HCT116 (cell line): Measurements from ENCODE around the gene MYBPH. TPM values are rescaled to one million over a fixed set of nuclear protein-coding genes. Genes with fewer than 3 reads are reported as not detected.

Source experiments
- ATAC-seq: fragments of 200-7000 bp; cut with Tn5 transposase; 2 replicates; pipeline ENCODE4 v1.9.1; 2020; ENCODE audit warnings: mild to moderate bottlenecking, moderate library complexity
- BruUV-seq: library from RNA; stranded (reverse); fragments of 400-500 nt; replicated peaks from 2 replicates; lab custom pipeline; 2021; lab: Mats Ljungman, UMichigan
- CTCF ChIA-PET: fragments of 300-600 bp; sonication (Branson Sonifier 250); formaldehyde crosslinking; loops from one replicate; lab custom pipeline; 2021; ENCODE audit warnings: antibody characterized with exemption; lab: Charles Lee
- POLR2A ChIA-PET: fragments of 300-600, 350-600 bp; sonication (Branson Sonifier 250); formaldehyde crosslinking; loops from one replicate; lab custom pipeline; 2021; ENCODE audit warnings: antibody characterized with exemption; lab: Charles Lee
- RAD21 ChIA-PET, 2 experiments: fragments of 300-600 bp; sonication (Branson Sonifier 250); formaldehyde crosslinking; loops; one replicate each; lab custom pipeline; 2023; ENCODE audit warnings: low total read pairs in 2 of 2; ENCODE audit not compliant: uncharacterized antibody in 2 of 2, unreplicated experiment in 2 of 2, low non-redundant PET in 1 of 2; lab: Charles Lee
- DNase-seq: peaks from one replicate; pipeline ENCODE4 v3.0.0-alpha.2; 2010; ENCODE audit warnings: low read depth, low spot score
- H2AFZ ChIP-seq: fragments of 200-600 bp; shearing (Covaris generic), sonication (generic); 2 replicates; pipeline ENCODE4 v1.6.1; 2017; ENCODE audit warnings: low read depth, mixed run types, mixed read lengths, antibody characterized with exemption, low read length; ENCODE audit not compliant: poor library complexity, severe bottlenecking
- H3K27ac ChIP-seq: 2 replicates; pipeline ENCODE4 v1.5.1; 2012; ENCODE audit warnings: low read depth, low read length
- H3K27me3 ChIP-seq: fragments of 200-600 bp; sonication (generic); 2 replicates; pipeline ENCODE4 v1.6.1; 2016; ENCODE audit warnings: mixed run types, low read length, mixed read lengths; ENCODE audit not compliant: insufficient read depth
- H3K36me3 ChIP-seq, 2 experiments: fragments of 200-500 bp in 1 of 2; fragments of 200-600 bp in 1 of 2; sonication (Bioruptor generic) in 1 of 2; sonication (generic) in 1 of 2; 2 replicates each; pipeline versions ENCODE4 v1.5.1 to v1.6.1; 2014 to 2016; ENCODE audit warnings: low read length in 2 of 2, inconsistent platforms in 1 of 2, mixed read lengths in 1 of 2, mixed run types in 1 of 2; ENCODE audit not compliant: insufficient read depth in 2 of 2, control insufficient read depth in 1 of 2
- H3K4me1 ChIP-seq, 2 experiments: fragments of 200-600 bp in 1 of 2; sonication (generic) in 1 of 2; 2 replicates each; pipeline versions ENCODE4 v1.5.1 to v1.6.1; 2012 to 2017; ENCODE audit warnings: low read length in 2 of 2, inconsistent platforms in 1 of 2, mild to moderate bottlenecking in 1 of 2, mixed read lengths in 1 of 2, mixed run types in 1 of 2, moderate library complexity in 1 of 2; ENCODE audit not compliant: insufficient read depth in 2 of 2, control insufficient read depth in 1 of 2
- H3K4me2 ChIP-seq: fragments of 200-600 bp; sonication (generic); 2 replicates; pipeline ENCODE4 v1.6.1; 2017; ENCODE audit warnings: mixed run types, low read length, mixed read lengths
- H3K4me3 ChIP-seq, 2 experiments: fragments of 200-600 bp in 1 of 2; sonication (generic) in 1 of 2; replicated peaks in 1 of 2; 2 replicates each; pipeline ENCODE4 v1.5.1; 2011 to 2016; ENCODE audit warnings: low read length in 2 of 2, control low read depth in 1 of 2, low read depth in 1 of 2, mild to moderate bottlenecking in 1 of 2, mixed read lengths in 1 of 2, mixed run types in 1 of 2
- H3K79me2 ChIP-seq: fragments of 200-600 bp; sonication (generic); 2 replicates; pipeline ENCODE4 v1.6.1; 2017; ENCODE audit warnings: mild to moderate bottlenecking, mixed run types, low read length, moderate library complexity, mixed read lengths; ENCODE audit not compliant: insufficient read depth
- H3K9ac ChIP-seq: fragments of 200-600 bp; sonication (generic); 2 replicates; pipeline ENCODE4 v1.6.1; 2016; ENCODE audit warnings: low read length, mixed read lengths
- H3K9me2 ChIP-seq: fragments of 200-600 bp; sonication (generic), shearing (Covaris generic); 2 replicates; pipeline ENCODE4 v1.6.1; 2017; ENCODE audit warnings: mixed run types, mild to moderate bottlenecking, moderate library complexity; ENCODE audit not compliant: insufficient read depth
- H3K9me3 ChIP-seq, 2 experiments: fragments of 200-500 bp in 1 of 2; fragments of 200-600 bp in 1 of 2; sonication (Bioruptor generic) in 1 of 2; sonication (generic) in 1 of 2; 2 replicates each; pipeline ENCODE4 v1.6.1; 2014 to 2017; ENCODE audit warnings: low read length in 2 of 2, mixed read lengths in 2 of 2, inconsistent platforms in 1 of 2, low read depth in 1 of 2, mild to moderate bottlenecking in 1 of 2, mixed run types in 1 of 2, moderate library complexity in 1 of 2; ENCODE audit not compliant: control insufficient read depth in 1 of 2, insufficient read depth in 1 of 2
- H4K20me1 ChIP-seq: fragments of 200-600 bp; sonication (generic), shearing (Covaris generic); 2 replicates; pipeline ENCODE4 v1.6.1; 2017; ENCODE audit warnings: mixed run types, mild to moderate bottlenecking, moderate library complexity; ENCODE audit not compliant: insufficient read depth
- CBX3 ChIP-seq: IDR thresholded peaks from 2 replicates; pipeline ENCODE4 v1.6.1; 2012; ENCODE audit warnings: low read depth
- ELF1 ChIP-seq: IDR thresholded peaks from 2 replicates; pipeline ENCODE4 v1.6.1; 2012; ENCODE audit warnings: low read depth, borderline replicate concordance
- FOSL1 ChIP-seq: IDR thresholded peaks from 2 replicates; pipeline ENCODE4 v1.6.1; 2012; ENCODE audit warnings: low read depth
- JUND ChIP-seq: IDR thresholded peaks from 2 replicates; pipeline ENCODE4 v1.6.1; 2012
- RAD21 ChIP-seq: IDR thresholded peaks from 2 replicates; pipeline ENCODE4 v1.6.1; 2012; ENCODE audit warnings: low read depth, mild to moderate bottlenecking
- SIN3A ChIP-seq: IDR thresholded peaks from 2 replicates; pipeline ENCODE4 v1.6.1; 2012; ENCODE audit warnings: low read depth
- SRF ChIP-seq: IDR thresholded peaks from 2 replicates; pipeline ENCODE4 v1.6.1; 2012; ENCODE audit warnings: low read depth
- TCF7L2 ChIP-seq: IDR thresholded peaks from 2 replicates; pipeline ENCODE4 v1.7.0; 2011; ENCODE audit warnings: borderline replicate concordance, inconsistent platforms; ENCODE audit not compliant: insufficient read depth, insufficient read length; ENCODE audit errors: extremely low read depth
- ZNF274 ChIP-seq: fragments of 200-500 bp; sonication (Bioruptor generic); IDR thresholded peaks from 2 replicates; pipeline ENCODE4 v1.6.1; 2014; ENCODE audit warnings: mild to moderate bottlenecking, low read depth, low read length, inconsistent platforms
- intact Hi-C: fragments of 100-400 bp; cut with micrococcal nuclease; formaldehyde crosslinking; loops from 2 replicates; pipeline ENCODE4 v1.10.0; 2022
- total RNA-seq: library from RNA; stranded (reverse); gene quantifications from one replicate; pipeline ENCODE4 v1.2.1, GENCODE V29; 2021; ENCODE audit not compliant: unreplicated experiment
- TF ChIP-seq, protein P1 (sequence below): IDR thresholded peaks from 2 replicates; pipeline ENCODE4 v1.6.1; 2011; ENCODE audit warnings: mild to moderate bottlenecking, low read length, moderate library complexity; ENCODE audit not compliant: insufficient replicate concordance; ENCODE audit errors: extremely low read depth
- TF ChIP-seq, protein P2 (sequence below), 3 experiments: fragments of 200-600 bp in 1 of 3; sonication (generic) in 1 of 3; IDR thresholded peaks in 2 of 3; conservative IDR thresholded peaks in 1 of 3; 2 replicates each; pipeline ENCODE4 v1.5.1; 2012 to 2017; ENCODE audit warnings: low read depth in 2 of 3, low read length in 2 of 3, antibody characterized with exemption in 1 of 3, borderline replicate concordance in 1 of 3, control low read depth in 1 of 3, mild to moderate bottlenecking in 1 of 3, mixed read lengths in 1 of 3, mixed run types in 1 of 3, moderate library complexity in 1 of 3; ENCODE audit not compliant: insufficient read depth in 1 of 3
- TF ChIP-seq, protein P3 (sequence below): IDR thresholded peaks from 2 replicates; pipeline ENCODE4 v1.6.1; 2012; ENCODE audit warnings: low read depth
- TF ChIP-seq, protein P4 (sequence below): IDR thresholded peaks from 2 replicates; pipeline ENCODE4 v1.6.1; 2012

Gene MYBPH
- total RNA-seq, 1 experiment from 2014 or later, result 0.22 TPM

DNA sequence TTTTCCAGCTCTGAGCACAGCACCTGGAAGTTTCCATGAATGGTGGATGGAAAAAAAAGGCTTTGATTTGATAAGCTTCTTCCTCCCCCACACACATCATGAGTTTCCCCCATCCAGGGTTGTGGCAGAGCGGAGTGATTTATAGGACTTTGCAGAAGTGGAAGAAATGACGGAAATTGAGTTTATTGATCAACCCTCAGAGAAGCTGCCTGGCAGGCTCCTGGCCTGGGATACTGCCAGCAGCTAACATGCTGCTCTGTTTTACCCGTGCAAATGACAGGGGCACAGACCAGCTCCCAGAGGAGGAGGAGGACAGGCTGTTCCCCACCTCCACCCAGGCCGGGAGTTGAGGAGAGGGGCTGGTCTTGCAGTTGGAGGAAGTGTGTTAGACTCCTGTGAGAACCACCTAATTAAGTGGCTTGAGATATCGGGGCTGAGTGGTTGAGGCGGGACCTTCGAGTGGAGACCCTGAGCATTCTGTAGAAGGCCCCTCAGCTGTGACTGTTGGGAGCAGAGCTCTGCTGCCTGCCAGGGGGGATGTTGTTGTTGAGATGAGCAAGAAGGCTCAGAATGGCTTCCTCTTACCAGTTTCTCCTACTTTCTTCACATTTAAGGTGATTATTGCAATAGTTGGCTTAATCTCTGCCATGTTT is 26.3 kb downstream of the MYBPH start (continued):
- TF ChIP-seq CBX3, result no peak
- TF ChIP-seq ELF1, result no peak
- TF ChIP-seq, protein P1, sequence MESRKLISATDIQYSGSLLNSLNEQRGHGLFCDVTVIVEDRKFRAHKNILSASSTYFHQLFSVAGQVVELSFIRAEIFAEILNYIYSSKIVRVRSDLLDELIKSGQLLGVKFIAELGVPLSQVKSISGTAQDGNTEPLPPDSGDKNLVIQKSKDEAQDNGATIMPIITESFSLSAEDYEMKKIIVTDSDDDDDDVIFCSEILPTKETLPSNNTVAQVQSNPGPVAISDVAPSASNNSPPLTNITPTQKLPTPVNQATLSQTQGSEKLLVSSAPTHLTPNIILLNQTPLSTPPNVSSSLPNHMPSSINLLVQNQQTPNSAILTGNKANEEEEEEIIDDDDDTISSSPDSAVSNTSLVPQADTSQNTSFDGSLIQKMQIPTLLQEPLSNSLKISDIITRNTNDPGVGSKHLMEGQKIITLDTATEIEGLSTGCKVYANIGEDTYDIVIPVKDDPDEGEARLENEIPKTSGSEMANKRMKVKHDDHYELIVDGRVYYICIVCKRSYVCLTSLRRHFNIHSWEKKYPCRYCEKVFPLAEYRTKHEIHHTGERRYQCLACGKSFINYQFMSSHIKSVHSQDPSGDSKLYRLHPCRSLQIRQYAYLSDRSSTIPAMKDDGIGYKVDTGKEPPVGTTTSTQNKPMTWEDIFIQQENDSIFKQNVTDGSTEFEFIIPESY, result no peak
- TF ChIP-seq JUND, result no peak
- TF ChIP-seq, protein P2, sequence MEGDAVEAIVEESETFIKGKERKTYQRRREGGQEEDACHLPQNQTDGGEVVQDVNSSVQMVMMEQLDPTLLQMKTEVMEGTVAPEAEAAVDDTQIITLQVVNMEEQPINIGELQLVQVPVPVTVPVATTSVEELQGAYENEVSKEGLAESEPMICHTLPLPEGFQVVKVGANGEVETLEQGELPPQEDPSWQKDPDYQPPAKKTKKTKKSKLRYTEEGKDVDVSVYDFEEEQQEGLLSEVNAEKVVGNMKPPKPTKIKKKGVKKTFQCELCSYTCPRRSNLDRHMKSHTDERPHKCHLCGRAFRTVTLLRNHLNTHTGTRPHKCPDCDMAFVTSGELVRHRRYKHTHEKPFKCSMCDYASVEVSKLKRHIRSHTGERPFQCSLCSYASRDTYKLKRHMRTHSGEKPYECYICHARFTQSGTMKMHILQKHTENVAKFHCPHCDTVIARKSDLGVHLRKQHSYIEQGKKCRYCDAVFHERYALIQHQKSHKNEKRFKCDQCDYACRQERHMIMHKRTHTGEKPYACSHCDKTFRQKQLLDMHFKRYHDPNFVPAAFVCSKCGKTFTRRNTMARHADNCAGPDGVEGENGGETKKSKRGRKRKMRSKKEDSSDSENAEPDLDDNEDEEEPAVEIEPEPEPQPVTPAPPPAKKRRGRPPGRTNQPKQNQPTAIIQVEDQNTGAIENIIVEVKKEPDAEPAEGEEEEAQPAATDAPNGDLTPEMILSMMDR (IDR thresholded peaks at IDR 0.05 in 2 of 3, conservative IDR thresholded peaks at IDR 0.05 in 1 of 3; ENCODE audit: borderline replicate concordance in 1 of 3, insufficient read depth in 1 of 3, low read depth in 2 of 3, low read length in 2 of 3), result no peak

DNA sequence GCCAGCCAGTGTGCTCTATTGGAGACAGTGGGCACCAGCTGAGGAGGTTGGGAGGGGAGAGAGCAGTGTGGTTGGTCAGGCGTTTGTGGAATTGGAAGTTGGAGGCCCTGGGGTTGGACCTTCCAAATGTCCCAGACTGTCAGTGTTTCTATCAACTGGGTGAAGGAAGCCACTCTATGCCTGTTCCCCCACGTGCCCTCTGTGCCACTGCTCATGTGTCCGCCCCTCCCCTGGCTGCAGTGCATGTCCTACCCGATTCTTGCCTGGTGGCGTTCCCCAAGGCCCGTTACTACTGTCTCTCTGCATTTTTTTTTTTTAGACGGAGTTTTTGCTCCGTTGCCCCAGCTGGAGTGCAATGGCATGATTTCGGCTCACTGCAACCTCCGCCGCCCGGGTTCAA is 27.0 kb downstream of the MYBPH start:
- ChIA-PET CTCF (interaction anchor here (1.0 to 2.9 kb wide), 6 partner anchors 14 to 23 kb away, joined by 3 to 20 read pairs (median 6); partner anchors contain the start of gene ADORA1), RAD21 (no interaction called here), POLR2A (no interaction called here)
- Histone ChIP-seq H3K4me3 (no peak overlapping the region), H3K27me3 (no peaks in the 10 kb centered on the region), H3K4me1 (peaks cover 3 to 25% of the 10 kb centered on the region in 2 experiments; a peak in 3 of 4 replicates), H4K20me1 (no peaks in the 10 kb centered on the region), H3K4me2 (no peak overlapping the region), H3K79me2 (no peaks in the 10 kb centered on the region), H2AFZ (no peak overlapping the region), H3K27ac (no peak overlapping the region), H3K9me3 (no peaks in the 10 kb centered on the region), H3K9ac (no peak overlapping the region), H3K9me2 (no peaks in the 10 kb centered on the region), H3K36me3 (no peaks in the 10 kb centered on the region)
- intact Hi-C loops, result no loop called here
- ATAC-seq (no peak), DNase-seq (no peak)
- no TSS peak for BruUV-seq
- TF ChIP-seq FOSL1 (no peak), RAD21 (no peak), SIN3A (no peak), ZNF274 (no peak), JUND (no peak), SRF (no peak), TCF7L2 (no peak)
- TF ChIP-seq, protein P2 (IDR thresholded peaks at IDR 0.05 in 2 of 3, conservative IDR thresholded peaks at IDR 0.05 in 1 of 3; ENCODE audit: borderline replicate concordance in 1 of 3, insufficient read depth in 1 of 3, low read depth in 2 of 3, low read length in 2 of 3), result no peak
- TF ChIP-seq, protein P3, sequence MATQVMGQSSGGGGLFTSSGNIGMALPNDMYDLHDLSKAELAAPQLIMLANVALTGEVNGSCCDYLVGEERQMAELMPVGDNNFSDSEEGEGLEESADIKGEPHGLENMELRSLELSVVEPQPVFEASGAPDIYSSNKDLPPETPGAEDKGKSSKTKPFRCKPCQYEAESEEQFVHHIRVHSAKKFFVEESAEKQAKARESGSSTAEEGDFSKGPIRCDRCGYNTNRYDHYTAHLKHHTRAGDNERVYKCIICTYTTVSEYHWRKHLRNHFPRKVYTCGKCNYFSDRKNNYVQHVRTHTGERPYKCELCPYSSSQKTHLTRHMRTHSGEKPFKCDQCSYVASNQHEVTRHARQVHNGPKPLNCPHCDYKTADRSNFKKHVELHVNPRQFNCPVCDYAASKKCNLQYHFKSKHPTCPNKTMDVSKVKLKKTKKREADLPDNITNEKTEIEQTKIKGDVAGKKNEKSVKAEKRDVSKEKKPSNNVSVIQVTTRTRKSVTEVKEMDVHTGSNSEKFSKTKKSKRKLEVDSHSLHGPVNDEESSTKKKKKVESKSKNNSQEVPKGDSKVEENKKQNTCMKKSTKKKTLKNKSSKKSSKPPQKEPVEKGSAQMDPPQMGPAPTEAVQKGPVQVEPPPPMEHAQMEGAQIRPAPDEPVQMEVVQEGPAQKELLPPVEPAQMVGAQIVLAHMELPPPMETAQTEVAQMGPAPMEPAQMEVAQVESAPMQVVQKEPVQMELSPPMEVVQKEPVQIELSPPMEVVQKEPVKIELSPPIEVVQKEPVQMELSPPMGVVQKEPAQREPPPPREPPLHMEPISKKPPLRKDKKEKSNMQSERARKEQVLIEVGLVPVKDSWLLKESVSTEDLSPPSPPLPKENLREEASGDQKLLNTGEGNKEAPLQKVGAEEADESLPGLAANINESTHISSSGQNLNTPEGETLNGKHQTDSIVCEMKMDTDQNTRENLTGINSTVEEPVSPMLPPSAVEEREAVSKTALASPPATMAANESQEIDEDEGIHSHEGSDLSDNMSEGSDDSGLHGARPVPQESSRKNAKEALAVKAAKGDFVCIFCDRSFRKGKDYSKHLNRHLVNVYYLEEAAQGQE, result no peak
- TF ChIP-seq, protein P4, sequence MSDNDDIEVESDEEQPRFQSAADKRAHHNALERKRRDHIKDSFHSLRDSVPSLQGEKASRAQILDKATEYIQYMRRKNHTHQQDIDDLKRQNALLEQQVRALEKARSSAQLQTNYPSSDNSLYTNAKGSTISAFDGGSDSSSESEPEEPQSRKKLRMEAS, result no peak
